Cardiac muscle cell (in vitro differentiated cells and primary cell): ENCODE data around the gene BRD4. TPM values are rescaled to one million over a fixed set of nuclear protein-coding genes. Genes with fewer than 3 reads are reported as not detected.

ENCODE experiments used
- DNase-seq, 2 donors: peaks; one replicate each; pipeline versions ENCODE4 v3.0.0 to v3.0.0-alpha.2; 2010 to 2017; ENCODE audit warnings: low read depth in 1 of 2, low spot score in 1 of 2
- H3K27ac ChIP-seq: fragments of 200-600 bp; sonication (generic); 2 replicates; pipeline ENCODE4 v1.5.1; 2016
- H3K27me3 ChIP-seq: fragments of 200-600 bp; sonication (generic); 2 replicates; pipeline ENCODE4 v1.6.0; 2016; ENCODE audit warnings: control low read depth
- H3K36me3 ChIP-seq: fragments of 200-600 bp; sonication (generic); 2 replicates; pipeline ENCODE4 v1.5.1; 2016; ENCODE audit warnings: control low read depth
- H3K4me1 ChIP-seq: fragments of 200-600 bp; sonication (generic); 2 replicates; pipeline ENCODE4 v1.8.1; 2017; ENCODE audit warnings: low read depth, mild to moderate bottlenecking, mixed run types
- H3K4me3 ChIP-seq: fragments of 200-600 bp; sonication (generic); 2 replicates; pipeline ENCODE4 v1.5.1; 2016; ENCODE audit warnings: mild to moderate bottlenecking
- H3K9me3 ChIP-seq: fragments of 200-600 bp; sonication (generic); 2 replicates; pipeline ENCODE4 v1.5.1; 2017; ENCODE audit warnings: low read depth, mild to moderate bottlenecking, control low read depth
- CTCF ChIP-seq: IDR thresholded peaks from 2 replicates; pipeline ENCODE4 v1.5.1; 2012; ENCODE audit warnings: low read depth, mild to moderate bottlenecking, low read length
- polyA plus RNA-seq: library from polyadenylated mRNA; unstranded; fragments of >200 nt; fragmentation: Nextera tagmentation; extraction: Ambion mirVana; gene quantifications from 2 replicates; pipeline ENCODE4 v1.2.1, GENCODE V29; 2016
- total RNA-seq: library from RNA; depleted of rRNA; stranded (reverse); fragments of >200 nt; gene quantifications from 2 replicates; pipeline ENCODE4 v1.2.3, GENCODE V29; 2016

The BRD4 gene
- total and polyA plus RNA-seq, 2 experiments from 2014 or later, result 42.5 to 86.1 TPM

- Histone ChIP-seq H3K4me1 (peaks cover 71% of the 10 kb centered on the region), H3K9me3 (no peaks in the 10 kb centered on the region), H3K27me3 (no peaks in the 10 kb centered on the region), H3K36me3 (no peaks in the 10 kb centered on the region), H3K4me3 (no peak overlapping the region), H3K27ac (peak overlapping the region; percentile 24)
- no peak for TF ChIP-seq CTCF
- DNase-seq, result no peak
Measured at GRCh38 chr19:15285896-15286591, 46.3 kb downstream of the BRD4 start.

DNA sequence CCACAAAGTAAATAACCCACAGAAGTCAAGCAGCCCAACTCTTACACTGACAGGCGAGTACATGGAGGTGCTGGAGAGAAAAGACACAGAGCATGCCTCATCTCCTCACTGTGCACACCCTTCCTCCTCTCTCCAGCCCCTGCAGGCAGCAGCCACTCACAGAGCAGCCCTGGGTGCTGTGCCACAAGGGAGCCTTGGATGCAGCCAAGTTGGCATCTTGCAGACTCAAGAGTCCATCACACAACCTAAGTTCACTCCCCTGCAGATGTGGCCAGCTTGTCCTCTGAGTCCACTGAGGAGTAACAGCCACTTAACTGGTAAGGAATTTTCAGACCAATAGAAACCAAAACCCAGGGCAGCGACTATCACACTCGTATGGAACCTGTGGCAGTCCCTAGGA, 47.4 kb downstream of the BRD4 start:
- peaks cover 71% of the 10 kb centered on the region for H3K4me1 ChIP-seq
- H3K36me3 ChIP-seq, result no peaks in the 10 kb centered on the region
- no peaks in the 10 kb centered on the region for H3K27me3 ChIP-seq
- H3K4me3 ChIP-seq, result no peak overlapping the region
- DNase-seq, result no peak
- no peak overlapping the region for H3K27ac ChIP-seq
- H3K9me3 ChIP-seq, result no peaks in the 10 kb centered on the region
- TF ChIP-seq CTCF, result no peak

GRCh38 chr19:15284091-15284490, 48.2 kb downstream of the BRD4 start:
- Histone ChIP-seq H3K4me3 (no peak overlapping the region), H3K27me3 (no peaks in the 10 kb centered on the region), H3K9me3 (no peaks in the 10 kb centered on the region), H3K36me3 (no peaks in the 10 kb centered on the region), H3K4me1 (peaks cover 71% of the 10 kb centered on the region), H3K27ac (peak overlapping the region; percentile 85)
- TF ChIP-seq CTCF, result no peak
- DNase-seq, result no peak

DNA sequence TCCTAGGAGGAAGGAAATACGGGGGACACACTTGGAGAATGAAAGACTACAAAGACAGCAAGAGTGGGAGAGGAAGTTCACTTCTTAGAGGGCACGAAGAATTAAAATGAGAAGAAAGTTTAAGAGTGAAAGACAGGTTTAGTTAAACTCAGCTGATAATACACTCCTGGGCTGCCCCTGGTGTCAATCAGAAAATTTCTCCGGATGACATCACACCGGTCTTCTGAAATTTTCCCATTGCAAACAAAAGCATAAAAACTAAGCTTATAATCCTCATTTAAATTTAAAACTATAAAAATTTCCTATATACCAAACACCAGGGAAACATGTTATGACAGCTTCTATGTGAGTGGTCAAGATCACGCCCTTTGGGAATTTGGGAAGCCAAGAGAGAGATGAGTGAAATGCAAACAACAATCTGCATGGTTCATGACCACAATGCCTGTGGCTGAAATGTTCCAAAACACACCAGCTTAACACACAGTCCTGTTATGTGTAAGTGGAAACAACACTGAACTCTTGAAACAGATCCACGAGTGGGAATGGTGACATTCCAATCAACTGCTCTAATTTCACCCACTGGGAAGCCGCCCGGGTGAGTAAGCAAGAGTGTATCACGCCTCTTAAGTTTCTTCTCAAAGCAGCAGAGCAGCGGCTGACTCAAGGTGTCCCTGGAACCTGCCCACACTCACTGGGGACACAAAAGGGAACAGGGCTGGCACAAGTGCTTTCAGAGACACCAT, 49.0 kb downstream of the BRD4 start:
- Histone ChIP-seq H3K4me1 (peaks cover 67% of the 10 kb centered on the region), H3K27ac (peak overlapping the region; percentile 85), H3K27me3 (no peaks in the 10 kb centered on the region), H3K4me3 (no peak overlapping the region), H3K9me3 (no peaks in the 10 kb centered on the region), H3K36me3 (no peaks in the 10 kb centered on the region)
- DNase-seq, result peak; percentile 19 to 75
- no peak for TF ChIP-seq CTCF

DNA sequence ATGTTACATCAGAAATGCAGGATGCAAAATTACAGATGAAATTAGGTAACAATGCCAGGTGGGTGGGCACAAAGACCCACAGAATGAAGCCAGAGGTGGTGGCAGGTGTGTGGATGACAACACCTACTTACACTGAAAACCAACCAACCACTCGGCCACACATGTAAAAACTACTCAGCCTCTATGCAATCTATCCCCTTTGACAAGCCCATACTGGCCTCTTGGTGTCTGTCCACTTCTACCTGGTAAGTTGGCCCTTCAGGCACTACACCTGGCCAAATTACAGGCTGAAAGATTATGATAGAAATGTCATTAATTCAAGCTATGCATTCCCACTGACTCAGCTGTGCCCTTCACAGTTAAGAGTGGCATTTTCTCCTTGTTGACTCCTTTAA, 50.0 kb downstream of the BRD4 start:
- no peak for DNase-seq
- no peaks in the 10 kb centered on the region for H3K27me3 ChIP-seq
- peak overlapping the region; percentile 85 for H3K27ac ChIP-seq
- H3K4me1 ChIP-seq, result peaks cover 67% of the 10 kb centered on the region
- H3K36me3 ChIP-seq, result no peaks in the 10 kb centered on the region
- no peak overlapping the region for H3K4me3 ChIP-seq
- H3K9me3 ChIP-seq, result no peaks in the 10 kb centered on the region
- TF ChIP-seq CTCF, result no peak
